Suprapubic skin (tissue), 3 donors: ENCODE measurements around the gene FAM131C.

Experiments used
- EP300 ChIP-seq: sonication (generic); formaldehyde crosslinking; IDR thresholded peaks from one replicate; pipeline ENCODE4 v1.6.1; 2017; ENCODE audit warnings: antibody characterized with exemption
- POLR2A ChIP-seq, 2 donors: fragments of 450-650 bp; IDR thresholded peaks; one replicate each; pipeline ENCODE4 v1.6.1; 2017; ENCODE audit warnings: antibody characterized with exemption in 2 of 2, mild to moderate bottlenecking in 2 of 2, moderate library complexity in 2 of 2
- TF ChIP-seq, protein P1 (sequence below), 2 donors: fragments of 200-600 bp in 1 of 2; fragments of 450-650 bp in 1 of 2; sonication (generic) in 1 of 2; IDR thresholded peaks; one replicate each; pipeline ENCODE4 v1.5.1; 2016 to 2019; ENCODE audit warnings: antibody characterized with exemption in 2 of 2, mild to moderate bottlenecking in 1 of 2, moderate library complexity in 1 of 2

DNA sequence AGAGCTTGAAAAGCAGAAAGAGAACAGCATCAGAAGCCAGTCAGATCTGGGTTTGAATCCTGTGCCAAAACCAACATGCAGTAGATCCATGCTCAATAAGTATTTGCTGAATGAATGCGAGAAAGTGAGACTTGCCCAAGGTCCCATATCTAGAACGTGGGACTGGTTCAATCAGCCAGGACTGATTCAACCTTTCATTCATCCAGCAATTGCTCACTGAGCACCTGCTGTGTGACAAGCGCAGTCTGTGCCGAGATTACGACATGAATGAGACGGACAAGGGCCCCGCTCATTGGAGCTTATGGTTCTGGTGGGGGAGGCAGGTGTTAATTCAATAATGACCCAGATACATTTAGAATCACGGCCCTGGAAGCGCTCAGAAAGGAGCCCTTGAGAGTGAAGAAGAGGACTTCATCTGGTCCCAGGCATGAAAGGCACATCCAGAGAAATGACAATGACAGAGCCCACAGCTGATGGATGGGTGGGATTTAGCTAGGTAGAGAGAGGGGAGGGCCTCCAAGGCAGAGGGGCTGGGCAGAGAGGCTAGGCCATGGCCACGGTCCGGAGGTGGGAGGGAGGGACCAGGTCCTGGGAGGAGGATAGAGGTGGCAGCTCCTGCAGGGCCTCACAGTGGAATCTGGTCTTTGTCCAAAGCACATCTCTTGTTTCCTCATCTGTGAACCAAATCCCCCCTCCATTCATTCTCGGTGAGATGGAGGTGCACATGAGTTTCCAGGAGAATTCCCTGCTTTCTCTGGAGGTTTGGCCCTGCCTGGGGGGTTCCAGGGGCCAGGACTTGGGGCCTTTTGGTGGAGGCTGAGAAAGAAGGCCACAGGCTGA lies 4.2 kb upstream of the FAM131C start:
- TF ChIP-seq, protein P1, sequence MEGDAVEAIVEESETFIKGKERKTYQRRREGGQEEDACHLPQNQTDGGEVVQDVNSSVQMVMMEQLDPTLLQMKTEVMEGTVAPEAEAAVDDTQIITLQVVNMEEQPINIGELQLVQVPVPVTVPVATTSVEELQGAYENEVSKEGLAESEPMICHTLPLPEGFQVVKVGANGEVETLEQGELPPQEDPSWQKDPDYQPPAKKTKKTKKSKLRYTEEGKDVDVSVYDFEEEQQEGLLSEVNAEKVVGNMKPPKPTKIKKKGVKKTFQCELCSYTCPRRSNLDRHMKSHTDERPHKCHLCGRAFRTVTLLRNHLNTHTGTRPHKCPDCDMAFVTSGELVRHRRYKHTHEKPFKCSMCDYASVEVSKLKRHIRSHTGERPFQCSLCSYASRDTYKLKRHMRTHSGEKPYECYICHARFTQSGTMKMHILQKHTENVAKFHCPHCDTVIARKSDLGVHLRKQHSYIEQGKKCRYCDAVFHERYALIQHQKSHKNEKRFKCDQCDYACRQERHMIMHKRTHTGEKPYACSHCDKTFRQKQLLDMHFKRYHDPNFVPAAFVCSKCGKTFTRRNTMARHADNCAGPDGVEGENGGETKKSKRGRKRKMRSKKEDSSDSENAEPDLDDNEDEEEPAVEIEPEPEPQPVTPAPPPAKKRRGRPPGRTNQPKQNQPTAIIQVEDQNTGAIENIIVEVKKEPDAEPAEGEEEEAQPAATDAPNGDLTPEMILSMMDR (IDR thresholded peaks at IDR 0.05): no peak
- TF ChIP-seq EP300 (no peak), POLR2A (IDR thresholded peaks at IDR 0.05) (no peak)
